ENCODE results near the gene ADORA2A.

The ADORA2A gene

DNA sequence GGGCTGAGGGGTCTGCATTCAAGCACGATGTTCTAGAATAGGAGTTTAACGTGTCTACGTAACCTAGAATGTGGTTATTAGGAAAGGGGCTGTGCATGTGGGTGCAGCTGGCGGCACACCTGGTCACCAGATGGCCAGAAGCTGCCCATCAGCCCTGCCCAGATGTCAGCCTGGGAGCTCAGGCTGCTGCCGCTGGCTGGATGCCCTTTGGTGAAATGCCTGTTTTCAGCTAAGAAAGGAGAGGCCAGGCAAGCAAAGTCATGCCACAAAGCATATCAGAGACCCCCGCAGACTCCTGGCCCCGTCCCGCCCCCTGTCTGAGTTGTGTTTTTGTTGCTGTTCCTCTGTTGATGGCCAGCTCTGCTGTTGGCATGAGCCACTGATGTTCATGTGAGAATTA lies 11.3 kb upstream of the ADORA2A start:
- TF ChIP-seq, protein P1, sequence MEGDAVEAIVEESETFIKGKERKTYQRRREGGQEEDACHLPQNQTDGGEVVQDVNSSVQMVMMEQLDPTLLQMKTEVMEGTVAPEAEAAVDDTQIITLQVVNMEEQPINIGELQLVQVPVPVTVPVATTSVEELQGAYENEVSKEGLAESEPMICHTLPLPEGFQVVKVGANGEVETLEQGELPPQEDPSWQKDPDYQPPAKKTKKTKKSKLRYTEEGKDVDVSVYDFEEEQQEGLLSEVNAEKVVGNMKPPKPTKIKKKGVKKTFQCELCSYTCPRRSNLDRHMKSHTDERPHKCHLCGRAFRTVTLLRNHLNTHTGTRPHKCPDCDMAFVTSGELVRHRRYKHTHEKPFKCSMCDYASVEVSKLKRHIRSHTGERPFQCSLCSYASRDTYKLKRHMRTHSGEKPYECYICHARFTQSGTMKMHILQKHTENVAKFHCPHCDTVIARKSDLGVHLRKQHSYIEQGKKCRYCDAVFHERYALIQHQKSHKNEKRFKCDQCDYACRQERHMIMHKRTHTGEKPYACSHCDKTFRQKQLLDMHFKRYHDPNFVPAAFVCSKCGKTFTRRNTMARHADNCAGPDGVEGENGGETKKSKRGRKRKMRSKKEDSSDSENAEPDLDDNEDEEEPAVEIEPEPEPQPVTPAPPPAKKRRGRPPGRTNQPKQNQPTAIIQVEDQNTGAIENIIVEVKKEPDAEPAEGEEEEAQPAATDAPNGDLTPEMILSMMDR (IDR thresholded peaks at IDR 0.05; ENCODE audit: borderline replicate concordance, control extremely low read depth, extremely low read depth, insufficient read depth, missing control alignments), result no peak
- in situ Hi-C loops (cut with MboI; ENCODE audit: low sequenced_read_pairs, unreplicated experiment), result no loop called here
- DNase-seq (ENCODE audit: low spot score), result no peak

DNA sequence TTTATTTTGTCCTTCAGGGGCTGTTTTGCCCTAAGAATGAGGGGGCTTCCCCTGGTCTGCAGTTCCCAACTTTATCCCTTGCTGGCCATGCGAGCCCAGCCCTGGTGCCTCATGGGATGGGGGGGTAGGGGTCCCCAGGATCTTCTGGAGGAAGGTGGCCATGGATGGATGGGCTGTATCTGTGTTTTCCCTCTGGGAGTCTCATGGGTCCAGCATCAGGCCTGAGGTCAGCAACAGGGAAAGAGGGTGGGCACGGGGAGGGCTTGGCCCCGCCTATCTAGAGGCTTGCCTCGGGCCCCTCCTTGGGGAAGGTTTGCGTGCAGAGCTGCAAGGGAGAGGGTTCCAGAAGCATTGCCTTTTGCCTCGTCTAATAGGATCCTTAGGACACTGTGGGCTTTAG lies 10.8 kb upstream of the ADORA2A start:
- in situ Hi-C loops (cut with MboI; ENCODE audit: low sequenced_read_pairs, unreplicated experiment), result no loop called here
- TF ChIP-seq, protein P1 (IDR thresholded peaks at IDR 0.05; ENCODE audit: borderline replicate concordance, control extremely low read depth, extremely low read depth, insufficient read depth, missing control alignments), result no peak
- DNase-seq (ENCODE audit: low spot score), result no peak

DNA sequence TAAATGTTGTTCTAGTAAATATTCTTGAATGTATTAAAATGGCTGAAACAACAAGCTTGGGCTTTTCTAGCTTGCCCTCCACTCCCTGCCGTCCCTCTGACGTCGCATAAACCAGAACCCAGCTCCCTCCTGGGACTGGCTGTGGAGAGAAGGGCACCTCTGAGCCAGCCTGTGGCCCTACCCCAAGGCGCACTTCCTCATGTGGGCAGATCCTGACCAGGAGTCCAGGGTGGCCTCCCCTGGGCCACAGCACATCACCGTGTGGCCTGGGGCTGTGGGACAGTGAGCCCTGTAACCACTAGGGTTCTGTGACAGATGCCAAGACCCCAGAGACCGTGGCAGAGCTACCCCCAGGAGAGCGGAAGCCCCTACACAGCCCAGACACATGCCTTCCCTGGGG lies 10.2 kb upstream of the ADORA2A start:
- TF ChIP-seq, protein P1 (IDR thresholded peaks at IDR 0.05; ENCODE audit: borderline replicate concordance, control extremely low read depth, extremely low read depth, insufficient read depth, missing control alignments), result no peak
- in situ Hi-C loops (cut with MboI; ENCODE audit: low sequenced_read_pairs, unreplicated experiment), result no loop called here
- no peak for DNase-seq (ENCODE audit: low spot score)

DNA sequence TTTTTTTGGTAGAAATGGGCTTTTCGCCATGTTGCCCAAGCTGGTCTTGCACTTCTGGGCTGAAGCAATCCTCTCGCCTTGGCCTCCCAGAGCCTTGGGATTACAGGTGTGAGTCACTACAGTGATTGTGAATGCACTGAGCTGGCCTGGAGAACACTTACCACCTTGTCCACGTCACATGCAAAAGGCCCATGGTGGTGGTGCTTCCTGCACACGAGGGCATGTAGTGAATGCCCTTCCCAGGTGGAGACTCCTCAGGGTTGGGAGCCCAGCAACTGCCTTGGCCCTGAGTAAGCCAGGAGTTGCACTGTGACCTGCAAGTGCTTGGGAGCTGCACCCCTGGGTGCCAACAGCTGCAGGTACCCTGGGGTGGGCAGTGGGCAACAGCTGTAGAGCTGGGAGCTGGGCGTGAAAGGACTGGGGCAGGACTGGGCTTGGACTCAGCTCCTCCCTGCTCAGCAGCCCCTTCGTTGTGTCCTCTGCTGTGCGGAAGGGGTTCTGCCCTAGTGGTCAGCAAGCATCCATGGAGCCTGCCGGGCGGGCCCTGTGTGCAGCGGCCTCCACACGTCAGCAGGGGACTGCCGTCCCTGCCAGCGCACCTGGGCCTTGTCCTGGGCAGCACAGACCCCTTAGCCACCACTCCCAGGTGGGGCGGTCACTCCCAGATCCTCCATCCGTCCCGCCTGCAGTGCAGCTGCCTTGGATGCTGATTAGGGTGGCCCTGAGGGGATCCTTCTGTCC lies 9.3 kb upstream of the ADORA2A start:
- in situ Hi-C loops (cut with MboI; ENCODE audit: low sequenced_read_pairs, unreplicated experiment), result no loop called here
- DNase-seq (ENCODE audit: low spot score), result no peak
- TF ChIP-seq, protein P1 (IDR thresholded peaks at IDR 0.05; ENCODE audit: borderline replicate concordance, control extremely low read depth, extremely low read depth, insufficient read depth, missing control alignments), result no peak

DNA sequence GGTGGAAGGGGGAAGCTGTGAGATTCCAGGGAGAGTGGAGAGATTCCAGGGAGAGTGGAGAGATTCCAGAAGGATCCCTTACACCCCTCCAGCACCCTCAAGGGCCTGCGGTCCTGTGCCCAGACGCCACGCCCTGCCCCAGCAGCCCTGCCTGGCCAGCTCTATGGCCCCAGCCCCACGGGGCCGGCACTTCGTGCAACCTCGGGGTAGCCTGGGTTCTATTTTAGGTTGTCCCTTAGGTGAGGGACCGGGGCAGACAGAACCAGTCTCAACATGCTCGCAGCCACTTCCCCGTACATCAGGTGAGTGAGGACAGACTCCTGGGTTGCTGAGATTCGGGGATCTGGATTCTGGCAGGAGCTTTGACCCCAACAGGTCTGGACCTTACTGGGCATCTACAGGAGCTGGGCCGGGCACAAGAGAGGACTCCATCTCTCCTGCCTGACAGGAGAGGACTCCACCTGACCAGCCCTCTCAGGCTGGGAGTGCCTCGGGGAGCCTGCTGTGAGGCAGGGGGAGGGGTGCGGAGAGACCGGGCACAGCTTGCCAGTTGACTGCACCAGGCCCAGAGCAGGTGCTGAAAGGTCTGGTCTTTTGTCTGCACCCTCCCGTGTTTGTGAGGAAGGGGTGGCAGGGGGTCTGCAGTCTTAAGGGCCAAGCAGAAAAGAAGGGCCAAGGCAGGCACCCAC lies 8.5 kb upstream of the ADORA2A start:
- no peak for DNase-seq (ENCODE audit: low spot score)
- in situ Hi-C loops (cut with MboI; ENCODE audit: low sequenced_read_pairs, unreplicated experiment), result no loop called here
- TF ChIP-seq, protein P1 (IDR thresholded peaks at IDR 0.05; ENCODE audit: borderline replicate concordance, control extremely low read depth, extremely low read depth, insufficient read depth, missing control alignments), result no peak

DNA sequence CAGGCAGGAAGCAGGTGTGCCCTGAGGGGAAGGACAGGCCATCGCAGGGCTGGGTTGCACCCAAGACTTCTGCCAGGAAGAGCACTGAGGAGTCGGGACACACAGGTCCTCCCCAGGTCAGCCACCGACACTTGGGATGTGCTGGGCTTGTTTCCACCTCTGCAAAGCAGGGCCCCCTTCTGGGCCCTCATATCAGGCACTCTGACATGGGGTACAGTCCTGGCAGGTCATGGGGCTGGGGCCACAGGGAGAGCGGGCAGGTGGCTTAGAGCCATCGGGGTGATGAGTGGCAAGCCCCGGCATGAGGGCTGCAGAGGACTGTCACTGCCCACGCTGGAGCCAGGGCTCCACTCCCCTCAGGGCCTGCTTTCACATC lies 7.9 kb upstream of the ADORA2A start:
- TF ChIP-seq, protein P1 (IDR thresholded peaks at IDR 0.05; ENCODE audit: borderline replicate concordance, control extremely low read depth, extremely low read depth, insufficient read depth, missing control alignments), result no peak
- no peak for DNase-seq (ENCODE audit: low spot score)
- in situ Hi-C loops (cut with MboI; ENCODE audit: low sequenced_read_pairs, unreplicated experiment), result no loop called here
